Stimulated activated CD8-positive, alpha-beta memory T cell treated with anti-CD3 and anti-CD28 coated beads, Interleukin-15, amount 100 ng/mL, for 24 hours (primary cell): Measurements from ENCODE around the gene TTLL12.

Experiments used
- DNase-seq: peaks from one replicate; pipeline ENCODE4 v3.0.0-alpha.2; 2020; ENCODE audit warnings: low read depth

The TTLL12 gene

DNA sequence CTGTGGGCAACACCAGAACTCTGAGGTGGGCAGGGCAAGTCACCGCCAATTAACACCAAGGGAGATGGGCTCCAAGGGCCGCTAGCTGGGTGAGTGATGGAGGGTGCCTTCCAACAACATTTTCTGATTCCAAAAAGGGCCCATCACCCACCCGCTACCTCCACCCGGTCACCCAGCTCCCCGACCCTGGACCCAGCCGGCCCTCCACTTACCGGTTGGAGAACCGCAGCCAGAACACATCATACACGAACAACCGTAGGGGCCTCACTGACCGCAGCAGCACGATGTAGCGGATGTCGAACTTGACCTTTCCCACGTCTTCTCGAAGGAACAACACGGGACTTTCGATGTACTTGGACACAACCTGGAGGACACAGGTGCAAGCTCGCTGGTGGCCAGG is 14.7 kb downstream of the TTLL12 start:
- no peak for DNase-seq

DNA sequence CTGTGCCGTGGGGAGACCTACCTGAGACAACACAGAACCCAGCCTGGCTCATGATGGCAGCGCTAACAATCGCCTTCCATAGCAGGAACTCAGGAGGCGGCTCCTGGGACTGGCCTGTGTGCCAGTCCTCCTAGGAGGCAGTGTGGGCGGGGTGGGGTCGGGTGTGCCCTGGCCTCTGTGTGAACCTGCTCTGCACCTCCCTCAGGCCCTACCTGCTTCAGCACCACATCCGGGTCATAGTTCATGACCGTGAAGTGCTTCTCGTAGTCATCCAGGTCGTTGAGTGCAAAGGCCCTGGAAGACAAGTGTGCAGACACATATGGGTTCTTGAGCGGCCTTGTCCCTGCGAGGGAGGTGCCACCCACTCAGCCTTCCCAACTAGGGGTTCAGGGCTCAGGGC is 15.3 kb downstream of the TTLL12 start:
- no peak for DNase-seq

DNA sequence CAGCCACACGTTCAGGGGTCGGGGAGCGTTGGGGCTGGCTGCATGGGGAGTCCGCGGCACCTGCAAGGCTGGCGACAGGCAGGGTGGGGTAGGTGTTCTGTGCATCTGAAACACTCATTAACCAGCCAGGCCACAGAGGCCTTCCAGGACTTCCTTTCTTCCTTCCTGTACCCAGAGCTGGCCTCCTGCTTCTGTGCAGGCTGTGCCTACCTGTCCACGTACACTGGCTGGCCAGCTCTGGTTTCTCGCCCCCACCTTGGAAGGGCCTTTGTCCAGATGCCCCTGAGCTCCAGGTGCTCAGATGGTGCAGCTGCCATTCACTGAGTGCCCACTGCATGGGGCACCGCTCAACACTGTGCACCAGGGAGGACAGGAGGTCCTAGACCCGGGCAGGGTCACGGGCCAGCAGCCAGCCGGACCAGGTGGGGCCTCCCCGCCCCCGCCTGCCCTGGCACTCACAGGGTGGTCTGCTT is 15.9 kb downstream of the TTLL12 start:
- DNase-seq: no peak

DNA sequence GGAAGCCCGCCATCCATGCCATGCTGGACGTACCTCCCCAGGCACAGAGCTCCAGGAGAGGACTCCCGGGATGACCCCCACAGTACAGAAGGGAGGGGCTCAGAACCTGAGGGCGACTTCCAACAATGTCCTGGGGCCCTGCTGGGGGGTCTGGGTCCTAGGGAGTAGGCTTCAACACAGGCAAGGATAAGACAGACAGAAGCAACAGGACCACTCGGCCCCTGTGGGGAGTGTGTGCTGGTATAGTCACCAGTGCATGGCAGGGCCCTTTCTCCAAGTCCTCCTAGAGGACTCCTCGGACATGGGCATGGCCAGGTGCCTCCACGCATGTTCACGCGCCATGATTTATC is 16.8 kb downstream of the TTLL12 start:
- DNase-seq: no peak

DNA sequence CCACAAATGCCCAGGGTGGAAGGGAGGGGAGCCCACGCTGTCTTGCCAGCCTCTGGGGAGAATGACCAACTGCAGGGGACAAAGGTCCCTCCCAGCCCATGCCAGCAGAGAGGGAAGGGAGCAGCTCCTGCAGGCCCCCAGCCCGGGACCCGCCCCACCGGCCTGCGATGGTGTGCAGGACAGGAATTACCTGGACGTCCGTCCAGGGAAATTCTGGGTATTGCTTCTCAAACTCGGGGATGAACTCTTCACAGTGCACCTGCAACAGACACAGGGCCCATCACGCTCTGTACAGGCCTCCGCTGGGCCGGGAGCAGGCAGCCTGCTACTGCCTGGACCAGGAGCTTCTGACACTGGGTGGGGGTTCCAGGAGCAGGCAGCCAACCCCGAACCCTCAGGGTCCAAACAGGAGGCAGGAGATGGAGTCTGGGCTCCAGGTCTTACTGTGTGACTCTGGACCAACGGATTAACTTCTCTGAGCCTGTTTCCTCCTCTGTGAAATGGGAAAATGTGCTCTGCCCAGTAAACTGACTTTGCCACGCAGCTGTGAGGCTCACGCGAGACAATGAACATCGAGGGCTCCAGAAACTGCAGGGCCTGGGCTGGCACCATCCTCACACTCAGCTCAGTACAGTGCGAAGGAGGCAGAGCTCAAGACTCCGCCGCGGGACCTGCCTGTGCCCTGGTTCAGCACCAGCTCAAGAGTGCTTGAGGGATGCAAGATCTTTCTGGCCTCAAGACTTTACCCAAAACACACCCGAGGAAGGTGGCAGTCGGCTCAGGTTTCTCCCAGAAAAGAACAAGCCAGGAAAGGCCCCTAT is 17.4 kb downstream of the TTLL12 start:
- DNase-seq: no peak

DNA sequence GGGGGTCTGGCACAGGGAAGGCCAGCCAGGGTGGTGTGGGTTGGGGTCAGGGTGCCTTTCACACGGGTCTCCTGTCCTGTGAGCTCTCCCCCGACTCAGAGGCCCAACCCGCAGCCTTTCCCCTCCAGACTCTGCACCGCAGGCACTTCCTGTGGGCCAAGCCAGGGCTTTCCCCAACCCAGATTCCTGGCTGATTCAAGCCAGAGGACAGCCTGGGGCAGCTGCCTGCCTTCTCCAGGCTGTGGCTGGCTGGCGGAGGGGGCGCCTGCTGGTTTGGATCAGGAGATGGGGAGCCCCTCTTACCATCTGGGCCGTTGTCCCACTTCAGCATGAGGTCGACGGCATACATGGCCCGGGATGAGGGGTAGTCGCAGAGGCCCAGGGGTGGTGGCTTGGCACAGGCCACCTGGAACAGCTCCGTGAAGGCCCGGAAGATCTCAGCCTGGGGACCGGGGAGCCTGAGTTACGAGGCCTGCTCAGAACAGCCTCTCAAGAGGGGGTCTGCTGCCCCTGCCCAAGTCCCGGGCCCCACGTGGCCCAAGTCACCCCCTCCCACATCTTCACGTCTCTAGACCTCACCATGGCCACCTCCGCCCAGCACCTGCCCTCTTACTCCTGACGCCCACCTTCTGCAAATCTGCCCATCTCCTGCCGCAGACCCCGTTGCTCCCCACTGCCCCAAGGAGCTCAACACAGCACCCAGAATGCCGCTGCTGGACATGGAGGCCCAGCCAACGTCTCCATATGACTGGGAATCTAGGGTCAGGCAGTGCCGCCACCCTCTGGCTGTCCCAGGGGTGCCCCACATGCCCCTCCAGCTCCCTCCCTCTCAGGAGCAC is 18.2 kb downstream of the TTLL12 start:
- DNase-seq: no peak

DNA sequence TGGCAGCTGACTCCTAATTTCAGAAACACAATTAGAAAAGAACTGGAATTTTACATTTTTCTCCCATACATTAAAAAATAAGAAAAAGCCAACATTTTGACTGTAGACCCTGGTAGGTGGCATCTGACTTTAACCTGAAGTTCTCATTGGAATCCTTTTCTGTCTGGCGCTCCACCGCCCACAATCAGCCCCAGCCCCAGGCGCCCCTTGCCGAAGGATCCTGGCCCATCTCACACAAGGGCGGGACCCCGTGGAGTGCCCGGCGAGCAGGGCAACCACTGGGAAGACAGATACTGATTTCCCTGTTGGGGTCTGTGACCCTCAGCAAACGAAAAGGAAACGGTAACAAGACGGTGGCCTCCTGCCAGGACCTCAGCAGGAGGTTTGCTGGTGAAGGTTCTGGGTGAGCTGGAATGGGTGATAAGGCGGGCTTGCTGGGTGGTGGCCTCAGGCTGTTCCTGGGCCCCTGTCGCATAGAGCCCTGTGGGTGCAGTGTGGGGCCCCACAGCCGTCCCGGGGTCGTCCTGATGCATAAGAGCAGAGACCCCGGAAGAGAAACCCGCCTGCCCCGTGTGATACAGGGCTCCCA is 19.8 kb downstream of the TTLL12 start:
- DNase-seq: no peak

DNA sequence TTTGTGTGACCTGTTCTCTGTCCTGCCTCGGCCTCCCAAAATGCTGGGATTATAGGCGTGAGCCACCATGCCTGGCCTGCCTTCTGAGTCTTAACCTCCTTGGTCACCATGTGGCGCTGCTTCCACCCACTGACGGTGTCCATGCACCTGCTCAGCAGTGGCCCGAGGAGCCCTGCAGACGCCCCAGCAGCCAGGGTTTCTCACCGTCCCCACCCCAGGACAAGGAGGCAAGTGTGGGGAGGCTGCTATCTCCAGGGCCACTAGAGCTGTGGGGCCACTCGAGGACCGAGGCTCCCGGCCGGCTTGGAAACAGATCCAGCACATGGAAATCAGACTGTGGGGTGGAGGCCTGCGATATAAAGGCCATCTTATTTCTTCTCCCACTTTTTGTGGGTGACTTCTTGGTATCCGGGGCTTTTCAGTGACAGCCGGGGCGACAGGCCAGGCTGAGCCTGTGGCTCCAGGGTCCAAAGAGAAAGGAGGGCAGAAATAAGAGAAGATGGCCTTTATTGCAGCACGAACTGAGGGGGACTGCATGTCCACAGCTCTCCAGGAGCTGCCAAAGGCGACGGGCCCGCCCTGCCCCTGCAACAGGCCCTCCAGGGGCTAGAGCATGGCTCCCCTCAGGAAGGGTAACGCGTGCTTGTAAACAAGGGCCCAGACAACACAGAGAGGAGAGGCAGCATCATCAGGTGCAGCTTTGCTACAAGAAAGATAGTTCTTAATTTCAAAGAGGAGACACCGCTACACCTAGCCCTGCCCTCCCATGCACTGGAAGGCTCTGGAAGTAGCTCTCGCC is 20.6 kb downstream of the TTLL12 start:
- DNase-seq: no peak

DNA sequence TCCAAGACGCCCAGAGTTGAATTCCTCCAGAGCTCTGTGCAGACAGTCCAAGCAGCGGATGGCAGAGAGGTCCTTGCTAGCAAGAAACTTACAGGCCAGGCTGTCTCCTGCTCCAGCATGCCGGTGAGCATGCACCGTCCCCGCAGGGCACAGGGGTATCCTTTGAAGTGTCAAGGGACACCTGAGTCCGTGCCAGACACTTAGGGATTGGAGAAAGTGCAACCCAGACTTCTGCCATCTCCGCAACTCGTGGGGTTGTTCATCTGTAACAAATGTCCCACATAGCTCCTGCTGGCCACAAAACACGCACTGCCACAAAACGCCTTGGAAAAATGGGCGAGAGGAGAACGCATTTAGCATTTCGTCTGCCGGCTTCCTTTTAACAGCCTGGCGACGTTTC is 22.3 kb downstream of the TTLL12 start:
- no peak for DNase-seq

DNA sequence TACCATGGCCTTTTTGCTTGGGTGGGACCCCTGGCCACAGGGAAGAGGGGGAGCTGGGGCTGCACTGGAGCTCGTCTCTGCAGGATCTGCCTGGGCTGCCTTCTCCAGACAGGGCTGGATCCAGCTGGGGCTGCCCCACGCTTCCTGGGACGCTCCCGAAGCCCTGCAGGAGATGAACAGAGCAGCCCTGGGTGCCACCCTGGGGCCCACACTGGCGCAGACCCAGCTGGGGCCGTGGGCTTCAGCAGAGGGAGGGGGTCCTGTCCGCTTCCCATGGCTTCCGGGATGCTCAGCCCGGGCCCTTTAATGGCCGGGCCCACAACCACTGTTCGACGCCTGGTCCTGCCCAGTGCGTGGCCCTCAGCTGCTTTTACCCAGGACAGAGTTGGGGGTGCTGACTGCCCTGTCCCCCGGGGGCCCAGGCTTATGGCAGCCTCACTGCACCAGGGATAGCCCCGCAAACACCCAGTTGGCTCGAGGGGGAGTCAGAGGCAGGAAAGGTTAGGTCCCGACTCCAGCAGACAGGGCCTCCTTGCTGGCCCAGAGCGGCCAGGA is 23.6 kb downstream of the TTLL12 start:
- no peak for DNase-seq

DNA sequence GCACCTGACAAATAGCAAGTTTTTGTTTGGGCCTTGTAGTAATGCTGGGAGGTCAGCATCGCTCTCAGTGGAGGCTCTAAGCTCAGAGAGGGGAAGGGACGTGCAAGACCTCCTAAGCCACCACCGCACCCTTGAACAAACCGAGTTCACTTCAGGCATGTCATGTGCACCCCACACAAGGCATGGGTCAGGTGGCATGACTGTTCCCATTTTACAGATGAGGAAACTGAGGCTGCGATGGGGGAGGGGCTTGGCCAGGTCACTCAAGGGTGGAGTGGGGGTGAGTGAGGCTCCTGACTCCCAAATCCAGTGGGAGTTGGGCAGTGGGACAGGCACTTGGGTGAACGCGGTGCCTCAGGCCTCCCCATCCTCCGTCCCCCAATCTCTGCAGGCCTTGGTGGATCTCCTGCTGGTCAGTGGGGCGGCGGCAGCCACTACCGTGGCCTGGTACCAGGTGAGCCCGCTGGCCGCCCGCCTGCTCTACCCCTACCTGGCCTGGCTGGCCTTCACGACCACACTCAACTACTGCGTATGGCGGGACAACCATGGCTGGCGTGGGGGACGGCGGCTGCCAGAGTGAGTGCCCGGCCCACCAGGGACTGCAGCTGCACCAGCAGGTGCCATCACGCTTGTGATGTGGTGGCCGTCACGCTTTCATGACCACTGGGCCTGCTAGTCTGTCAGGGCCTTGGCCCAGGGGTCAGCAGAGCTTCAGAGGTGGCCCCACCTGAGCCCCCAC is 24.4 kb downstream of the TTLL12 start:
- no peak for DNase-seq

DNA sequence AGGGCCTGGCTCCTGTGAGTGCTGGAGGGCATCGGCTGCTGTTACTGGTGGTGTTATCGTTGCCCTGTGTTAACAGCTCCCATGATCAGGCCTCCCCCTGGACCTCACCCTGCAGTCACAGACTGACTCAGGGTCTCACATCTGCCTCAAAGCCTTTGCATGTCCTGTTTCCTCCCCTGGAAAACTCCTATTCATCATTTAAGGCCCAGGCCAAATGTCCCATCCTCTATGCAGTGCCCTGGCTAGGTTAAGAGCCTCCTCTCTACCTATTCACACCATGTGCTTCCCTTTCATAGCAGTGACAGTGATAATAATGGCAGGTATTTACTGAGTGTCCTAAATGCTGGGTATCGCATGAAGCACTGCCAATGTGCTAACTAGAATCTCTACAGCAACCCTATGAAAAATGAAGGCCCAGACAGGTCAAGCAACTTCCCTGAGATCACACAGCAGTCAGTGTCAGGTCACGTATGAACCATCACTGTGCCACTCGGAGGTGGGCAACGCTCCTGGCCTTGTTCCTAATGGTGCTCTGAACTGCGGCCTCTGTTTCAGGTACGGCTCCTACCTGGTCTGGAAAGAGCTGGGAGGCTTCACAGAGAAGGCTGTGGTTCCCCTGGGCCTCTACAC is 26.3 kb downstream of the TTLL12 start:
- no peak for DNase-seq

DNA sequence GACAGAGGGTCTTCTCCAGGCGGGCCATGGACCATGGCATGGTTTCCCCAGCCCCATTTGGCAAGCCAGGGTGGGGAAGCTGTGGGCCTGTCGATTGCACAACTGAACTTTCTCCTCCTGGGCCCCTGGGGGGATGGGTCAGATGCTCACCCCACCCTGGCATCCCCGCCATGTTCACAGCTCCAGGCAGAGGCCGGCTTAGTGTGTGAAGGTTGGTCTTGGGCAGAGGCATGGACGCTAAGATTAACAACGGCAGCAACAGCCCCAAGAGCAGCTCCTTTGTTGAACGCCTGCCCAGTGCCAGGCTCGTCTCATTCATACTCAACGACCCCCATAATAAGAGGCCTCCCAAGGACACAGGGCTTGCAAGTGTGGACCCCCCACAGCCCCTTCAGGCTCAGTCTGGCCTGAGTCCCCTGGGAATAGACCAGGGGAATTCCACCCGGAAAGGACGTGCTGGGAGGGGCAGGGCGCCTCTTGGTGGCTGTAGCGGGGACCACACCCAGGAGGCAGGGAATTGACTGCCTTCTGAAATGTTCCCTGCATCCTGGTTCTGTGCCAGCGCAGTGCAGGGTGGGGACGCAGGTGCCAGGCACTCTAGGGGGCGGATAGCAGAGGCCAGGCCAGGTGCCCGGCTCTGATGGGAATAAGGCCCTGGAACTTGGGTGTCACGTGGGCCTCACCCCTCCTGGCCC is 27.3 kb downstream of the TTLL12 start:
- no peak for DNase-seq

DNA sequence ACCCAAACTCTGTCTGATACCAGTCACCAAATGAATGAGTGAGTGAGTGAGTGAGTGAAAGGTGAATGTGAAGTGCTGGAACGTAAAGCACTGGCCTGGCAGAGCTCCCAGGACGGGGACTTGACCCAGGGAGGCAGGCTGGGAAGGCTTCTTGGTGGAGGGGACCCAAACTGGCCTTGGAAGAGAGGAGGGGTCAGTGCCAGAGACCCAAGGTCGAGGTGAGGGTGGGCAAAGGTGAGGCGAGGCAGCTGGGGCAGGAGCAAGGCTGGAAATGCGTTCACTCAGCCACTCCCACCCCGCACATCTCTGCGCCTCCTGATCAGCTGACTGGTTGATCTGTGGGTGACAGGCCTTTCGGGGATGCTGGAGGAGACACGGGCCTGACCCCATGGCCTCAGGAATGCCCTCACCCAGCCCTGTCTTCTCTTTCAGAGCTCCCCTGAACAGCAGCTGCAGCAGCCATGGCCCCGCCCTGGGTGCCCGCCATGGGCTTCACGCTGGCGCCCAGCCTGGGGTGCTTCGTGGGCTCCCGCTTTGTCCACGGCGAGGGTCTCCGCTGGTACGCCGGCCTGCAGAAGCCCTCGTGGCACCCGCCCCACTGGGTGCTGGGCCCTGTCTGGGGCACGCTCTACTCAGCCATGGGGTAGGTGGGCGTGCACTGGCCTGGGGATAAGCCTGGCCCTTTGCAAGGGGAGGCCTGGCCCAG is 28.0 kb downstream of the TTLL12 start:
- DNase-seq: no peak

DNA sequence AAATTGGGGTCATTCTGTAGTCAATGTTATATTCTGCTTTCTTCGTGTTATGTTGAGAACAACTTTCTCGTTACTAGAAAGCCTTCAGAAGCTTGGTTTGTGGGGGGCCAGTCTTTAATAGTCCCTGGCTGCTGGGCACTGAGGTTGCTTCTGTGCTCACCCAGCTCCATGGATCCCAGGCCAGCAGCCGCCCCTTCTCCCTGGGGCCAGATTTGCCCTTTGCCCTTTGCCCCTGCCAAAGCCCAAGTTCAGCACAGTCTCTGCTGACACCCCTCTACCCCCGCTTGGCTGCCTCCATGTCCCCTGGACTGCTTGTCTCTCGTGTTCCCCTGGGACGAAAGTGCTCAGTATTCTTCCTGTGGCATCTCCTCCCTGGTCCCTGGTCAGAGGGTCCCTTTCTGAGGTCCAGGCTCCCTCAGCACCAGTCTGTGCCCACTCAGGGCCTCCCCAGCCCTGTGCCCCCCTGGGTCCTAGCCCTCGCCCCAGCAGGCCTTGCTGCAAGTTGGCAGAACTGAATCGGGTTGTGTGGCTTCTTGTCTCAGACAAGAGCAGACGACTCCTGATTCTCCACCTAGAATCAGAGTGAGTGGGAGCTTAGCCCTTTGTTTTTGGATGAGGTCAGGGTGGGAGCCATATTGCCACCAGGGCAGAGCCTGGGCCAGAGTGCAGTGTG is 28.9 kb downstream of the TTLL12 start:
- no peak for DNase-seq

DNA sequence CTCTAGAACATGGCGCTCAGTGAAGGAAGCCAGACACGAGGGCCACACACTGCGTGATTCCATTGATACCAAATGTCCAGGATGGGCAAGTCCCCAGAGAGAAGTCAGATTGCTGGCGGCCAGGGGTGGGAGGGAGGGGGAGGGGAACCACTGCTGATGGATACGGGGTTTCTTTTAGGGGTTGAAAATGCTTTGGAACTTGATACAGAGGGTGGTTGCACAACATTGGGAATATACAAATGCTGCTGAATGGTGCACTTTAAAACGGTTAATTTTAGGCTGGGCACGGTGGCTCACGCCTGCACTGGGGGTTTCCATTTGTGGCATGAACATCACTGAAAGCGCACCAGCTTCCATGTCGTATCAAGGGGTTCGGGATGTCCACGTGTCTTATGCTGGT is 30.5 kb downstream of the TTLL12 start:
- no peak for DNase-seq

DNA sequence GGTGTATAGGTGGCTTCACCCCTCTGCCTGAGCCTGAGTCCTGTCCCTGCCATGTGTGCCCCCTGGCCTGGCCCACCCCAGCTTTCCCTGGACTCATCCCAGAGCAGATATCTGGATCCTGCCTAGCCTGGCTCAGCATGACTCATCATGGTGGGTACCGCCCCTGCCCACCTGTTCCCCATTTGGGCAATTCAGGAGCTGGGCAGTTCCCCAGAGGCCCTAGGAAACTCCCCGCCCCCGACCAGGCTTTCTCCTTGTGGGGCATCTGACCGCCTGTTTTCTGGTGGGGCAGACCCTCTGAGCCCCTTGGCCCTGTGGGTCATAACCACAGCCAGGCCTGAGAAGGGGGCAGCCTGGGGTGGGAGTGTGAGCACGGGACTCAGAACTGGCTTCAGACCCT is 31.1 kb downstream of the TTLL12 start:
- DNase-seq: no peak

DNA sequence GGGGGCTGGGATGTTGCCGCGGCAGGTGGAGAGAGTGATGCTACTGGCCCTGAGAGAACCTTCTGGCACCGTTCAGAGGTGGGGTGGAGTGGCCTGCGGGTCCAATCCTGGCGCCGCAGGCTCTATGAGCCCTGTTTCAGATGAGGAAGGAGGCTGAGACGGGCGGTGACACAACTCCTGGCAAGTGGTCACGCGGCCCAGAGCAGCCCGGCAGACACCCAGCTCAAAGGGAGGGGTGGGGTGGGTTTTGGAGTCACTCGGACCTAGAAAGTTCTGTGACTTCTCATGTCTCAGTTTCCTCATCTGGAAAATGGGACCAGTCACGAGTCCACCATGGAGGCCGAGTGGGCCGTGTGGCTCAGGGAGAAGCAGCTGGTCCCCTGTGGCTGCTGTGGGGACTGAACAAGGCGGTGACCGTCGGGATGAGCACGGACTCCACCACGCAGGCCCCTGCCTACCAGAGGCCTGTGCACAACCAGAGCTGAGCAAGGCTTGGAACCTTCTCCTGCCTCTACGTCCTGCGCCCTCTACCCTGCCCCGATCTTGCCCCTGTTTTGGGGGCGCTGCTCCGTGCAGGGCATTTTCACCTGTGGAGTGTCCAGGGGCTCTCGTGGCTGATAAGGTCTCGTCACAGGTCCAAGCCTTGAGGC is 31.9 kb downstream of the TTLL12 start:
- DNase-seq: no peak
